DND-41 (cell line): ENCODE measurements around the gene NEDD9.

Experiments used
- ATAC-seq: fragments of 200-7000 bp; cut with Tn5 transposase; 3 replicates; pipeline ENCODE4 v1.9.1; 2021; ENCODE audit warnings: low read depth; ENCODE audit not compliant: insufficient read depth
- DNase-seq: peaks from one replicate; pipeline ENCODE4 v3.0.0-alpha.2; 2020
- H2AFZ ChIP-seq: 2 replicates; pipeline ENCODE4 v1.6.0; 2012; ENCODE audit warnings: low read depth, low read length
- H3K27ac ChIP-seq: 2 replicates; pipeline ENCODE4 v1.5.1; 2012; ENCODE audit warnings: low read length, inconsistent platforms
- H3K27me3 ChIP-seq: fragments of 200-600 bp; sonication (generic); 2 replicates; pipeline ENCODE4 v1.6.0; 2012; ENCODE audit warnings: low read length, mild to moderate bottlenecking, inconsistent platforms; ENCODE audit not compliant: insufficient read depth, poor library complexity
- H3K36me3 ChIP-seq: 2 replicates; pipeline ENCODE4 v1.5.1; 2012; ENCODE audit warnings: low read length, inconsistent platforms; ENCODE audit not compliant: insufficient read depth
- H3K4me1 ChIP-seq: 2 replicates; pipeline ENCODE4 v1.5.1; 2012; ENCODE audit warnings: mild to moderate bottlenecking, low read length; ENCODE audit not compliant: insufficient read depth
- H3K4me2 ChIP-seq: 2 replicates; pipeline ENCODE4 v1.6.0; 2012; ENCODE audit warnings: mild to moderate bottlenecking, moderate library complexity, low read length, inconsistent platforms; ENCODE audit not compliant: insufficient read depth
- H3K4me3 ChIP-seq, 2 experiments: fragments of 200-600 bp in 1 of 2; shearing (Covaris generic) in 1 of 2; 2 replicates each; pipeline ENCODE4 v1.5.1; 2012 to 2016; ENCODE audit warnings: inconsistent platforms in 2 of 2, low read length in 2 of 2, mild to moderate bottlenecking in 2 of 2, low read depth in 1 of 2, moderate library complexity in 1 of 2
- H3K79me2 ChIP-seq: 2 replicates; pipeline ENCODE4 v1.6.0; 2012; ENCODE audit warnings: low read length, inconsistent platforms; ENCODE audit not compliant: insufficient read depth
- H3K9ac ChIP-seq: 2 replicates; pipeline ENCODE4 v1.6.0; 2012; ENCODE audit warnings: low read depth, mild to moderate bottlenecking, inconsistent platforms, low read length, moderate library complexity
- H3K9me3 ChIP-seq: 2 replicates; pipeline ENCODE4 v1.5.1; 2012; ENCODE audit warnings: low read length, moderate library complexity, mild to moderate bottlenecking, inconsistent platforms; ENCODE audit not compliant: insufficient read depth, severe bottlenecking
- H4K20me1 ChIP-seq: 2 replicates; pipeline ENCODE4 v1.6.0; 2012; ENCODE audit warnings: low read length; ENCODE audit not compliant: insufficient read depth
- EZH2 ChIP-seq: IDR thresholded peaks from 3 replicates; pipeline ENCODE4 v1.6.1; 2012; ENCODE audit warnings: borderline replicate concordance, low read depth, mild to moderate bottlenecking, moderate library complexity, low read length, inconsistent platforms; ENCODE audit not compliant: severe bottlenecking
- TF ChIP-seq, protein P1 (sequence below): IDR thresholded peaks from 2 replicates; pipeline ENCODE4 v1.5.1; 2012; ENCODE audit warnings: borderline replicate concordance, low read length, moderate library complexity, mild to moderate bottlenecking; ENCODE audit not compliant: poor library complexity, severe bottlenecking; ENCODE audit errors: extremely low read depth

The NEDD9 gene

DNA sequence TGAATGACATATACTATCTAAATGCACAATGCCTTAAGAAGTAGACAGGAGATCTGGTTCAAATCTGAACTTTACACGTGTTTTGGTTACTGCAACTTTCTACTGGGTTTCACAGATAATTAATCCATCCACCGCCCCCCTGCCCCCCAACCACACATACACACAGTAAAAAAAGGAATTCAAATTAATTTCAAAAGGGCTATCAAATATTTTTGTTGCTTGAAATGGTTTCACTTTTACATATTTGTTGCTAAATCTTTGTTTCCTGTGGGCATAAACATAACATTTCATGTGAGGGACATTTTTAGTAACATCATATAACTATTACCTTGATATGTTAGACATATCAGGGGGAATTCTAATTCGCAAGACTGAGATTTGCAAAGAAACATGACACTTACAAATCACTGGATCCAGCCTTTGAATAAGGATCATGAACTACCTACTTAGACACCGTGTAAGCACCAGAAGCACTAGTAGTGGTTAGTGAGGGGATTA is 7.5 kb downstream of the NEDD9 start:
- H3K4me1 ChIP-seq: peaks cover 20% of the 10 kb centered on the region
- no peak overlapping the region for H3K27ac ChIP-seq
- no peak for ATAC-seq
- H3K4me3 ChIP-seq: no peak overlapping the region
- no peaks in the 10 kb centered on the region for H3K79me2 ChIP-seq
- TF ChIP-seq EZH2: no peak
- no peak overlapping the region for H3K9ac ChIP-seq
- no peak overlapping the region for H3K4me2 ChIP-seq
- H3K9me3 ChIP-seq: no peaks in the 10 kb centered on the region
- no peak for DNase-seq
- H2AFZ ChIP-seq: no peak overlapping the region
- no peaks in the 10 kb centered on the region for H4K20me1 ChIP-seq
- H3K27me3 ChIP-seq: no peaks in the 10 kb centered on the region
- H3K36me3 ChIP-seq: no peaks in the 10 kb centered on the region

DNA sequence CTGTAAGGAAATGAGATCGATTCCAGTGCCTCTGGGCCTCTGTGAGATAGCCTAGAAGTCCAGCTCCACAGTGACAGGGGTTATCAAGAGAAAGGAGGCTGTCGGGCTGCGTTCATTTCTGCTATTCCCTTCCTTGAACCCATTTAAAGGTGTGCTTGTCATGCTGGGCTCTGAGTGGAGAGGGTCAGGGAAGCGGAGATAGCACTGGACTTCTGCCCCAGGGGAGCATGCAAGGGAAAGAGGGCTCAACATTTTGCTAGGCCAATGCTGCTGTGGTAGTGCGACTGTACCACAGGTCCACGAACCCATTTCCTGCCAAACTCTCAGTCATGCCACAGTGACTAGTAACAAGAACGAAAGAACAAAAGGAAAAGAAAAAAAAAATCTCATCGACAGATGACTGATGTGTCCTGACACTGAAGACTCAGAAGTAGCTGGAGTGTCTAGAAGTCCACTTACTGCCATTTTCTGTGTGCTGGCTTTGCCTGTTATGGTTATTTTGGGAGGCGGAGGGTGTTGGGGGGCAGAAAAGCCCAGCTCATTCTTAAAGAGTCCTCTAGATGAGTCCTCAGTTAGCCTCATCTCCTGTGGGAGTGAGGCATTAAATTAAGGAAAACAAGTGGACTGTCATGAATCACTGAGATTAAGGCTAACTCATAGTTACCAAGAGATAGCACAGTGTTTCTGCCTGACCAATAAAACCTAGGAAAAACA is 8.1 kb downstream of the NEDD9 start:
- TF ChIP-seq, protein P1, sequence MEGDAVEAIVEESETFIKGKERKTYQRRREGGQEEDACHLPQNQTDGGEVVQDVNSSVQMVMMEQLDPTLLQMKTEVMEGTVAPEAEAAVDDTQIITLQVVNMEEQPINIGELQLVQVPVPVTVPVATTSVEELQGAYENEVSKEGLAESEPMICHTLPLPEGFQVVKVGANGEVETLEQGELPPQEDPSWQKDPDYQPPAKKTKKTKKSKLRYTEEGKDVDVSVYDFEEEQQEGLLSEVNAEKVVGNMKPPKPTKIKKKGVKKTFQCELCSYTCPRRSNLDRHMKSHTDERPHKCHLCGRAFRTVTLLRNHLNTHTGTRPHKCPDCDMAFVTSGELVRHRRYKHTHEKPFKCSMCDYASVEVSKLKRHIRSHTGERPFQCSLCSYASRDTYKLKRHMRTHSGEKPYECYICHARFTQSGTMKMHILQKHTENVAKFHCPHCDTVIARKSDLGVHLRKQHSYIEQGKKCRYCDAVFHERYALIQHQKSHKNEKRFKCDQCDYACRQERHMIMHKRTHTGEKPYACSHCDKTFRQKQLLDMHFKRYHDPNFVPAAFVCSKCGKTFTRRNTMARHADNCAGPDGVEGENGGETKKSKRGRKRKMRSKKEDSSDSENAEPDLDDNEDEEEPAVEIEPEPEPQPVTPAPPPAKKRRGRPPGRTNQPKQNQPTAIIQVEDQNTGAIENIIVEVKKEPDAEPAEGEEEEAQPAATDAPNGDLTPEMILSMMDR: no peak
- TF ChIP-seq EZH2: no peak
- DNase-seq: peak; percentile 34
- peaks cover 20% of the 10 kb centered on the region for H3K4me1 ChIP-seq

DNA sequence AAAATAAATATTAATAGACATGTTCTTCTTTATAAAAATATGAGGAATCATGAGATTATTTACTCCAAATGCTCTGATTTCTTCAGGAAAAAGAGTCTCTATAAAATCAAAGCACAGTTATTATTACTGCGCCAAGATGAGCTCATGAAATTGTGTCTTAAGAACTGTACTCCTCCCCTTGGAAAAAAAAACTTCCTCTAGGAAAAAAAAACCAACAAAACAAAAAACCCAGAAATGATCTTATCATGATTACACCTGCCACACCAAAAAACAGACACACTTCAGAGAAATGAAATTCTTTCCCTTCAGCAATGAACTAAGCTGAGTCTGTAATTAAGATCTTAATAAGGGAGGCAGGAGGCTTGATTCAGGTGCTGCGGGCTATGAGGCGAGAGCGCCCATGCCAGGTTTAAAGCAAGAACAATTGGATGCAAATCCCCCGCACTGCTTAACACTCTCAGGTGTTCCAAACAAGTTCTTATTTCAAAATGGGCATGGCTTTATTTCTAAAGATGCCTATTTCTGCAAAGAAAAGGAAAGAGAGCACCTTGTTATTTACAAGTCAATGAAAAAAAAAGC is 9.1 kb downstream of the NEDD9 start:
- H3K79me2 ChIP-seq: no peaks in the 10 kb centered on the region
- ATAC-seq (no peak), DNase-seq (no peak)
- H3K4me1 ChIP-seq: peaks cover 20% of the 10 kb centered on the region
- H3K27me3 ChIP-seq: no peaks in the 10 kb centered on the region
- no peaks in the 10 kb centered on the region for H4K20me1 ChIP-seq
- H2AFZ ChIP-seq: no peak overlapping the region
- no peak overlapping the region for H3K4me3 ChIP-seq
- H3K9ac ChIP-seq: no peak overlapping the region
- no peaks in the 10 kb centered on the region for H3K36me3 ChIP-seq
- H3K27ac ChIP-seq: no peak overlapping the region
- TF ChIP-seq, protein P1: no peak
- TF ChIP-seq EZH2: no peak
- no peaks in the 10 kb centered on the region for H3K9me3 ChIP-seq
- H3K4me2 ChIP-seq: no peak overlapping the region

More for the DNA sequence above, 8.1 kb downstream of the NEDD9 start:
- Histone ChIP-seq H3K9ac (no peak overlapping the region), H3K79me2 (no peaks in the 10 kb centered on the region), H3K36me3 (no peaks in the 10 kb centered on the region), H2AFZ (no peak overlapping the region), H3K4me3 (no peak overlapping the region), H3K4me2 (no peak overlapping the region), H3K9me3 (no peaks in the 10 kb centered on the region), H3K27me3 (no peaks in the 10 kb centered on the region), H3K27ac (peak overlapping the region; percentile 28; the same call in 1 of the 2 replicates), H4K20me1 (no peaks in the 10 kb centered on the region)
- ATAC-seq: peak; percentile 87
